GM12801 (cell line): ENCODE results near the gene GRM4.

Experiments used
- CTCF ChIP-seq: IDR thresholded peaks from one replicate; pipeline ENCODE4 v1.5.1; 2011; ENCODE audit warnings: control low read depth; ENCODE audit not compliant: insufficient read length; ENCODE audit errors: extremely low read depth

Gene GRM4

GRCh38 chr6:34100788-34101187, 45.1 kb downstream of the GRM4 start:
- TF ChIP-seq CTCF: no peak

GRCh38 chr6:34099878-34100277, 46.0 kb downstream of the GRM4 start:
- TF ChIP-seq CTCF: no peak

- no peak for TF ChIP-seq CTCF
These were observed 47.6 kb downstream of the GRM4 start for GRCh38 chr6:34098045-34098936.

GRCh38 chr6:34096814-34097213, 49.1 kb downstream of the GRM4 start:
- TF ChIP-seq CTCF: no peak

- TF ChIP-seq CTCF: no peak
These were observed 49.7 kb downstream of the GRM4 start for GRCh38 chr6:34096193-34096592.

GRCh38 chr6:34095741-34096140, 50.1 kb downstream of the GRM4 start:
- no peak for TF ChIP-seq CTCF

GRCh38 chr6:34095136-34095505, 50.8 kb downstream of the GRM4 start:
- no peak for TF ChIP-seq CTCF
